Naive thymus-derived CD4-positive, alpha-beta T cell (primary cell): ENCODE measurements around the gene LPA. TPM values are rescaled to one million over a fixed set of nuclear protein-coding genes. Genes with fewer than 3 reads are reported as not detected.
A peak's percentile ranks its signal among the peaks of the same experiment; 100 is the strongest.

ENCODE experiments used
- ATAC-seq: fragments of 150-1000 bp; cut with Tn5 transposase; 2 replicates; pipeline ENCODE4 v1.10.0; 2021; ENCODE audit warnings: mild to moderate bottlenecking, moderate library complexity
- CTCF ChIA-PET: fragments of 350-600 bp; sonication (Branson Sonifier 250); formaldehyde crosslinking; loops from one replicate; lab custom pipeline; 2021; ENCODE audit warnings: antibody characterized with exemption; lab: Charles Lee
- POLR2A ChIA-PET: fragments of 350-600 bp; sonication (Branson Sonifier 250); formaldehyde crosslinking; loops from one replicate; lab custom pipeline; 2021; ENCODE audit warnings: antibody characterized with exemption, inconsistent platforms; lab: Charles Lee
- DNase-seq, 9 donors: peaks; one replicate each; pipeline versions ENCODE4 v3.0.0 to v3.0.0-alpha.2; 2020 to 2022; ENCODE audit warnings: mixed read lengths in 1 of 9
- H3K27ac ChIP-seq: one replicate; pipeline ENCODE4 v1.7.0; 2013; ENCODE audit warnings: mild to moderate bottlenecking, low read depth, low read length, moderate library complexity
- H3K27me3 ChIP-seq, 2 donors: one replicate each; pipeline ENCODE4 v1.7.0; 2013; ENCODE audit warnings: low read length in 2 of 2, mild to moderate bottlenecking in 2 of 2, moderate library complexity in 2 of 2; ENCODE audit not compliant: control insufficient read depth in 2 of 2, insufficient read depth in 2 of 2
- H3K36me3 ChIP-seq, 3 experiments: 1 replicate in 2 of 3; 2 replicates in 1 of 3; pipeline ENCODE4 v1.7.0; 2013; ENCODE audit warnings: low read length in 3 of 3, mild to moderate bottlenecking in 3 of 3, moderate library complexity in 1 of 3; ENCODE audit not compliant: insufficient read depth in 3 of 3, control insufficient read depth in 2 of 3
- H3K4me1 ChIP-seq, 2 donors: one replicate each; pipeline ENCODE4 v1.7.0; 2013; ENCODE audit warnings: low read length in 2 of 2, mild to moderate bottlenecking in 2 of 2, moderate library complexity in 1 of 2; ENCODE audit not compliant: control insufficient read depth in 2 of 2, insufficient read depth in 2 of 2
- H3K4me3 ChIP-seq: 2 replicates; pipeline ENCODE4 v1.7.0; 2013; ENCODE audit warnings: mild to moderate bottlenecking, low read length
- H3K9me3 ChIP-seq, 3 experiments: 1 replicate in 2 of 3; 2 replicates in 1 of 3; pipeline ENCODE4 v1.7.0; 2013; ENCODE audit warnings: low read length in 3 of 3; ENCODE audit not compliant: control insufficient read depth in 2 of 3
- H3K27ac Mint-ChIP-seq, 9 donors: one replicate each; pipeline ENCODE4 v1.8.0; 2020 to 2022; ENCODE audit warnings: mixed read lengths in 9 of 9, mild to moderate bottlenecking in 8 of 9, moderate library complexity in 5 of 9, inconsistent platforms in 2 of 9
- H3K27me3 Mint-ChIP-seq, 5 donors: one replicate each; pipeline ENCODE4 v1.8.0; 2021 to 2022; ENCODE audit warnings: mixed read lengths in 5 of 5, mild to moderate bottlenecking in 1 of 5
- H3K36me3 Mint-ChIP-seq, 5 donors: one replicate each; pipeline ENCODE4 v1.8.0; 2020 to 2022; ENCODE audit warnings: mixed read lengths in 5 of 5, mild to moderate bottlenecking in 3 of 5, inconsistent platforms in 1 of 5
- H3K4me1 Mint-ChIP-seq, 7 donors: one replicate each; pipeline ENCODE4 v1.8.0; 2020 to 2022; ENCODE audit warnings: mixed read lengths in 7 of 7, mild to moderate bottlenecking in 3 of 7, inconsistent platforms in 1 of 7
- H3K4me3 Mint-ChIP-seq, 10 donors: one replicate each; pipeline ENCODE4 v1.8.0; 2020 to 2022; ENCODE audit warnings: mild to moderate bottlenecking in 10 of 10, mixed read lengths in 10 of 10, moderate library complexity in 6 of 10, inconsistent platforms in 2 of 10
- H3K9me3 Mint-ChIP-seq, 11 donors: one replicate each; pipeline ENCODE4 v1.8.0; 2020 to 2022; ENCODE audit warnings: mixed read lengths in 11 of 11, mild to moderate bottlenecking in 4 of 11, inconsistent platforms in 1 of 11, moderate library complexity in 1 of 11
- intact Hi-C, 2 donors: fragments of 100-400 bp; cut with micrococcal nuclease; formaldehyde crosslinking; loops; one replicate each; pipeline ENCODE4 v1.15.1; 2023
- polyA plus RNA-seq, 2 donors: library from polyadenylated mRNA; unstranded; fragments of 300-500 nt; fragmentation: Illumina TruSeq; gene quantifications; one replicate each; pipeline ENCODE4 v1.2.3, GENCODE V29; 2021
- total RNA-seq, 6 experiments: library from RNA in 5 of 6; stranded (reverse) in 5 of 6; gene quantifications; 1 replicate in 5 of 6; 2 replicates in 1 of 6; pipeline ENCODE4 v1.2.3 and lab custom pipeline; 2021 to 2026

LPA gene
- total and polyA plus RNA-seq, 7 experiments from 2014 or later, result not detected

- Mint-ChIP-seq H3K36me3 (peaks cover 8 to 26% (median 19%) of the 10 kb centered on the region in 5 donors), H3K9me3 (peaks cover 0 to 28% (median 11%) of the 10 kb centered on the region in 11 donors), H3K4me1 (peaks cover 0 to 9% (median 2%) of the 10 kb centered on the region in 7 donors), H3K27ac (no peak overlapping the region), H3K4me3 (no peak overlapping the region), H3K27me3 (peaks cover 0 to 30% (median 0%) of the 10 kb centered on the region in 5 donors)
- Histone ChIP-seq H3K27ac (no peak overlapping the region), H3K27me3 (no peaks in the 10 kb centered on the region), H3K9me3 (no peaks in the 10 kb centered on the region), H3K4me1 (no peaks in the 10 kb centered on the region), H3K4me3 (no peak overlapping the region), H3K36me3 (no peaks in the 10 kb centered on the region)
- intact Hi-C loops, result no loop called here
- DNase-seq (no peak), ATAC-seq (no peak)
- POLR2A ChIA-PET, result no interaction called here
- CTCF ChIA-PET, result interaction anchor here (1.1 kb wide), 1 partner anchor 28 kb away, joined by 4 read pairs; no protein-coding TSS in a partner anchor
These were observed 158.1 kb downstream of the LPA start for GRCh38 chr6:160505970-160506369.

- peaks cover 0 to 6% (median 0%) of the 10 kb centered on the region in 7 donors for H3K4me1 Mint-ChIP-seq
- no peak for DNase-seq
- H3K9me3 Mint-ChIP-seq, result peaks cover 0 to 28% (median 11%) of the 10 kb centered on the region in 11 donors
- Histone ChIP-seq H3K27ac (no peak overlapping the region), H3K27me3 (no peaks in the 10 kb centered on the region), H3K9me3 (no peaks in the 10 kb centered on the region), H3K4me3 (no peak overlapping the region), H3K36me3 (peaks cover 0 to 7% (median 3%) of the 10 kb centered on the region in 3 experiments), H3K4me1 (no peaks in the 10 kb centered on the region)
- ChIA-PET CTCF (interaction anchor here (1.6 kb wide), 1 partner anchor 33 kb away, joined by 7 read pairs; no protein-coding TSS in a partner anchor), POLR2A (no interaction called here)
- intact Hi-C loops, result no loop called here
- peak overlapping the region in 1 of 9 donors; percentile 61 for H3K27ac Mint-ChIP-seq
- no peak for ATAC-seq
- H3K27me3 Mint-ChIP-seq, result peaks cover 0 to 30% (median 0%) of the 10 kb centered on the region in 5 donors
- no peak overlapping the region for H3K4me3 Mint-ChIP-seq
- peaks cover 25 to 51% (median 42%) of the 10 kb centered on the region in 5 donors for H3K36me3 Mint-ChIP-seq
These were observed 163.4 kb downstream of the LPA start for GRCh38 chr6:160500639-160501038.

- ATAC-seq, result no peak
- Histone ChIP-seq H3K36me3 (peaks cover 0 to under 1% (median 0%) of the 10 kb centered on the region in 3 experiments), H3K9me3 (no peaks in the 10 kb centered on the region), H3K4me3 (no peak overlapping the region), H3K27me3 (no peaks in the 10 kb centered on the region), H3K27ac (no peak overlapping the region), H3K4me1 (no peaks in the 10 kb centered on the region)
- peaks cover 0 to 43% (median 0%) of the 10 kb centered on the region in 5 donors for H3K27me3 Mint-ChIP-seq
- no peak for DNase-seq
- intact Hi-C loops, result no loop called here
- CTCF ChIA-PET, result no interaction called here
- no peak overlapping the region for H3K4me3 Mint-ChIP-seq
- H3K4me1 Mint-ChIP-seq, result peaks cover 0 to 6% (median 0%) of the 10 kb centered on the region in 7 donors
- POLR2A ChIA-PET, result no interaction called here
- peaks cover 13 to 57% (median 49%) of the 10 kb centered on the region in 5 donors for H3K36me3 Mint-ChIP-seq
- peaks cover 0 to 5% (median 0%) of the 10 kb centered on the region in 11 donors for H3K9me3 Mint-ChIP-seq
- H3K27ac Mint-ChIP-seq, result no peak overlapping the region
These were observed 169.5 kb downstream of the LPA start for GRCh38 chr6:160494576-160494975.

- Histone ChIP-seq H3K9me3 (no peaks in the 10 kb centered on the region), H3K36me3 (no peaks in the 10 kb centered on the region), H3K27ac (no peak overlapping the region), H3K4me1 (no peaks in the 10 kb centered on the region), H3K27me3 (no peaks in the 10 kb centered on the region), H3K4me3 (no peak overlapping the region)
- intact Hi-C loops, result no loop called here
- H3K27me3 Mint-ChIP-seq, result peaks cover 0 to 16% (median 0%) of the 10 kb centered on the region in 5 donors
- H3K36me3 Mint-ChIP-seq, result peaks cover 8 to 78% (median 52%) of the 10 kb centered on the region in 5 donors
- ATAC-seq (no peak), DNase-seq (no peak)
- ChIA-PET CTCF (no interaction called here), POLR2A (no interaction called here)
- no peak overlapping the region for H3K4me3 Mint-ChIP-seq
- H3K27ac Mint-ChIP-seq, result no peak overlapping the region
- H3K9me3 Mint-ChIP-seq, result peaks cover 0 to 2% (median 0%) of the 10 kb centered on the region in 11 donors
- peaks cover 0 to 3% (median 0%) of the 10 kb centered on the region in 7 donors for H3K4me1 Mint-ChIP-seq
These were observed 175.0 kb downstream of the LPA start for GRCh38 chr6:160489091-160489490.

- Histone ChIP-seq H3K27ac (no peak overlapping the region), H3K9me3 (no peaks in the 10 kb centered on the region), H3K4me3 (no peak overlapping the region), H3K36me3 (no peaks in the 10 kb centered on the region), H3K4me1 (no peaks in the 10 kb centered on the region), H3K27me3 (no peaks in the 10 kb centered on the region)
- POLR2A ChIA-PET, result no interaction called here
- DNase-seq (no peak), ATAC-seq (no peak)
- peaks cover 0 to 7% (median 3%) of the 10 kb centered on the region in 11 donors for H3K9me3 Mint-ChIP-seq
- no peak overlapping the region for H3K27ac Mint-ChIP-seq
- intact Hi-C loops, result no loop called here
- CTCF ChIA-PET, result interaction anchor here (1.2 kb wide), 1 partner anchor 33 kb away, joined by 3 read pairs; no protein-coding TSS in a partner anchor
- H3K27me3 Mint-ChIP-seq, result peaks cover 0 to 16% (median 0%) of the 10 kb centered on the region in 5 donors
- H3K4me3 Mint-ChIP-seq, result no peak overlapping the region
- H3K4me1 Mint-ChIP-seq, result peaks cover 0 to 3% (median 0%) of the 10 kb centered on the region in 7 donors
- H3K36me3 Mint-ChIP-seq, result peaks cover 15 to 82% (median 53%) of the 10 kb centered on the region in 5 donors
These were observed 177.0 kb downstream of the LPA start for GRCh38 chr6:160487116-160487515.

Other genes starting within 250 kb of the LPA start
- under 1 TPM in 3 of 5 experiments, not detected in 2; 0.11 to 0.86 (median 0.38) TPM for gene PLG, start 38.0 kb upstream of the LPA start, total RNA-seq
- gene PLG, start 38.0 kb upstream of the LPA start, polyA plus RNA-seq, result not detected